Activated CD8-positive, alpha-beta T cell treated with anti-CD3 and anti-CD28 coated beads, Interleukin-2, amount 10 ng/mL, durations not matched to agents 7 days and 5 days (primary cell): ENCODE measurements around the gene CHST11. TPM values are rescaled to one million over a fixed set of nuclear protein-coding genes. Genes with fewer than 3 reads are reported as not detected.

ENCODE experiments used
- ATAC-seq: fragments of 150-1000 bp; cut with Tn5 transposase; one replicate; pipeline ENCODE4 v1.10.0; 2021; ENCODE audit warnings: moderate library complexity
- CTCF ChIA-PET: fragments of 350-600 bp; sonication (Branson Sonifier 250); formaldehyde crosslinking; loops from one replicate; lab custom pipeline; 2021; ENCODE audit warnings: antibody characterized with exemption; lab: Charles Lee
- POLR2A ChIA-PET: fragments of 350-600 bp; sonication (Branson Sonifier 250); formaldehyde crosslinking; loops from one replicate; lab custom pipeline; 2021; ENCODE audit warnings: antibody characterized with exemption; lab: Charles Lee
- DNase-seq: peaks from one replicate; pipeline ENCODE4 v3.0.0-alpha.2; 2020
- H3K27ac Mint-ChIP-seq: one replicate; pipeline ENCODE4 v1.8.0; 2021; ENCODE audit warnings: mild to moderate bottlenecking, mixed read lengths
- H3K27me3 Mint-ChIP-seq: one replicate; pipeline ENCODE4 v1.8.0; 2021; ENCODE audit warnings: low read depth, mixed read lengths
- H3K36me3 Mint-ChIP-seq: one replicate; pipeline ENCODE4 v1.8.0; 2021; ENCODE audit warnings: low read depth, mixed read lengths
- H3K4me1 Mint-ChIP-seq: one replicate; pipeline ENCODE4 v1.8.0; 2021; ENCODE audit warnings: low read depth, mixed read lengths
- H3K4me3 Mint-ChIP-seq: one replicate; pipeline ENCODE4 v1.8.0; 2021; ENCODE audit warnings: mild to moderate bottlenecking, mixed read lengths
- H3K9me3 Mint-ChIP-seq: one replicate; pipeline ENCODE4 v1.8.0; 2022; ENCODE audit warnings: mixed read lengths; ENCODE audit not compliant: insufficient read depth
- total RNA-seq, 2 experiments: library from RNA; stranded (reverse); gene quantifications; one replicate each; pipeline ENCODE4 v1.2.3, GENCODE V29; 2021

Gene CHST11
- total RNA-seq, 2 experiments from 2014 or later: 82.1 to 85.2 TPM

DNA sequence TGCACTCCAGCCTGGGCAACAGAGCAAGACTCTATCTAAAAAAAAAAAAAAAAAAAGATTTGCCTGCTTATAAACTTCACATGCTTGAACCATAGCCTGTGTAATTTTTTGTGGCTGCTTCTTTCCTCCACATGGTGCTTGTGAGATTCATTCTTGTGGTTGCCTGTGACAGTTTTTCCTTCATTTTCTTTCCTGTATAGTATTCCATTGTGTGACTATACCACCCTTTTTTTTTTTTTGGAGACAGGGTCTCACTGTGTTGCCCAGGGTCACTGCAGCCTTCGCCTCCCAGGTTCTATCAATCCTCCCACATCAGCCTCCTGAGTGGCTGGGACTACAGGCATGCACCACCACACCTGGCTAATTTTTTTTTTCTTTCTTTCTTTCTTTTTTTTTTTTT, 22.6 kb upstream of the CHST11 start:
- no peak overlapping the region for H3K27ac Mint-ChIP-seq
- H3K36me3 Mint-ChIP-seq: no peaks in the 10 kb centered on the region
- H3K4me1 Mint-ChIP-seq: peaks cover 5% of the 10 kb centered on the region
- peaks cover 20% of the 10 kb centered on the region for H3K27me3 Mint-ChIP-seq
- ATAC-seq (no peak), DNase-seq (no peak)
- ChIA-PET CTCF (no interaction called here), POLR2A (interaction anchor here (0.5 kb wide), 1 partner anchor 108 kb away, joined by 3 read pairs; no protein-coding TSS in a partner anchor)
- H3K4me3 Mint-ChIP-seq: no peak overlapping the region
- H3K9me3 Mint-ChIP-seq: no peaks in the 10 kb centered on the region

DNA sequence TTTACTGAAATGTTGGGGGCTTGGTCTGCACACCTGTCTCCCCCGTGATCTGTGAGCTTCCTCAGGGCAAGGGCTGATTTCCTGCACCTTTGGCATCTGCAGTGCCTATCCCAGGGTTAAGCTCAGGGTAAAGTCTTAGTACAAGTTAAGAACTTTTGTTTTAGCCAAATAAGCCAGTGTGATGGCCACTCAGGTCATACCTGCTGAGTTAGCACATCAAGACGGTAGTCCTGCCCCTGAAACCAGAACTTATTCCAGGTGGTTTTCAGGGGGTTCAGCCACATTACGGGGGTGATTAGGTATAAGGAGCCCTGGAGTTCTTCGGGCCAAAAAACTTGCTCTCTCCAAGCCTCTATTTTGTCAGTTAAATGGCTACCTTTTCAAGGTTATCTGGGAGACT, 21.6 kb upstream of the CHST11 start:
- H3K4me1 Mint-ChIP-seq: peaks cover 5% of the 10 kb centered on the region
- ATAC-seq (no peak), DNase-seq (no peak)
- H3K36me3 Mint-ChIP-seq: no peaks in the 10 kb centered on the region
- H3K9me3 Mint-ChIP-seq: no peaks in the 10 kb centered on the region
- no peak overlapping the region for H3K4me3 Mint-ChIP-seq
- CTCF ChIA-PET: interaction anchor here (1.9 kb wide), 1 partner anchor 14 kb away, joined by 7 read pairs; no protein-coding TSS in a partner anchor
- POLR2A ChIA-PET: no interaction called here
- no peak overlapping the region for H3K27ac Mint-ChIP-seq
- peaks cover 20% of the 10 kb centered on the region for H3K27me3 Mint-ChIP-seq

DNA sequence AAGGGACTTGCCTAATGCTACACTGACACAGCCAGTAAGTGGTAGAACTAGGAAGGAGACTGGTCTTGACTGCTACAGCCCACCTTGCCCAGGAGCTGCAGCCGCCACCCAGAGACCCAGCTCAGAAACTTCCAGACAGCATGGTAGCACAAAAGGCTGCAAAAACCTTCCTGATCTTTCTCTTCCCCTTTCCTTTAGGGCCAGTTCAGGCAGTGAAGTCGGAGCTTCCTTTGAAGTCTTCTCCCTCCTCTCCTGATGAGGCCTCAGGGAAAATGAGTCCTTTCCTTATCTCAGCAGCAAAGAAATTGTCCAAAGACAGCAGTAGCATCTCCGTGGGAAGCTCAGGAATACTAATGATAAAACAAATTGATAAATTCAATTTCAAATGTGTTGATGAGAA, 21.0 kb upstream of the CHST11 start:
- ChIA-PET POLR2A (no interaction called here), CTCF (interaction anchor here (0.8 to 1.9 kb wide), 3 partner anchors 15 to 54 kb away, joined by 3 to 7 read pairs (median 3); partner anchors contain the start of gene CHST11)
- Mint-ChIP-seq H3K27ac (no peak overlapping the region), H3K4me1 (peaks cover 5% of the 10 kb centered on the region), H3K4me3 (no peak overlapping the region), H3K36me3 (no peaks in the 10 kb centered on the region), H3K9me3 (no peaks in the 10 kb centered on the region), H3K27me3 (peaks cover 20% of the 10 kb centered on the region)
- no peak for DNase-seq
- no peak for ATAC-seq

DNA sequence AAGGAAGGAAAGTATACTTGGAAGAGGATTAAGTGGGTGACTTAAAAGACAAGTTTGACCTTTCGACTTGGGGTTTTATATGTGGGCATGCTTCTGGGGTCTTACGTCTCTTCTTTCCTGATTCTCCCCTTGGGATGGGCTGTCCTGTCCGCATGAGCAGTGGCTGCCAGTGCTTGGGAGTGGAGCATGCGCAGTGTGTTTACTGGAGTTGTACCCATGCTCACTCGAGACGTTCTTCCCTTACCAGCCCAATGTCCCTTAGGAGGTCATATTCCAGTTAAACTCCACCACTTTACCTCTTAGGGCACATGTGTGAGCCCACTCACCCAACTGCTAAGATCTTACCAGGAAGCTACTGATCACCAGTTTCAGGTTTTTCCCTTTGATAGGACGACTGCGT, 20.0 kb upstream of the CHST11 start:
- Mint-ChIP-seq H3K36me3 (no peaks in the 10 kb centered on the region), H3K4me3 (no peak overlapping the region), H3K27me3 (peaks cover 17% of the 10 kb centered on the region), H3K27ac (no peak overlapping the region), H3K4me1 (peaks cover 5% of the 10 kb centered on the region), H3K9me3 (no peaks in the 10 kb centered on the region)
- ATAC-seq (no peak), DNase-seq (no peak)
- CTCF ChIA-PET: interaction anchor here (1.8 to 1.9 kb wide), 2 partner anchors 16 to 55 kb away, joined by 4 to 7 read pairs; no protein-coding TSS in a partner anchor
- POLR2A ChIA-PET: no interaction called here

DNA sequence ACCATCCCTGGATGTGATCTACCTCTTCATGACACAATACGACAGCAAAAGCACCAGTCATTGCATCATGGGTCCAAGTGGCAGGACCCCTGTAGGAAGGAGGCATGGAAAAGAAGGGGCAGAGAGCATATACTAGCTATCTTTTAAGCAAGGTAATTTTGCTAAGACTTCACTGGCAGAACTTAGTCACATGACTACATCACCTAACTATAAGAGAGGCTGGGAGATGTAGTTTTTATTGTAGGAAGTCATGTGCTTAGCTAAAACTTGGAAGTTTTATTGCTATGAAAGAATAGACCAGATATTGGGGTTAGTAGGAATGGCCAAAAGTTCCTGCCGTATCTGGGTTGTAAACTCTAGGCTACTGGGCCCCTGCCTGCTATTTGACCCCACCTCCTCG, 18.6 kb upstream of the CHST11 start:
- DNase-seq (no peak), ATAC-seq (no peak)
- Mint-ChIP-seq H3K4me1 (peaks cover 11% of the 10 kb centered on the region), H3K4me3 (no peak overlapping the region), H3K27me3 (peaks cover 15% of the 10 kb centered on the region), H3K9me3 (no peaks in the 10 kb centered on the region), H3K36me3 (no peaks in the 10 kb centered on the region), H3K27ac (no peak overlapping the region)
- CTCF ChIA-PET: interaction anchor here (1.0 to 1.8 kb wide), 2 partner anchors 56 to 131 kb away, joined by 3 to 4 read pairs; no protein-coding TSS in a partner anchor
- POLR2A ChIA-PET: interaction anchor here (1.4 kb wide), 1 partner anchor 10 kb away, joined by 3 read pairs; no protein-coding TSS in a partner anchor

DNA sequence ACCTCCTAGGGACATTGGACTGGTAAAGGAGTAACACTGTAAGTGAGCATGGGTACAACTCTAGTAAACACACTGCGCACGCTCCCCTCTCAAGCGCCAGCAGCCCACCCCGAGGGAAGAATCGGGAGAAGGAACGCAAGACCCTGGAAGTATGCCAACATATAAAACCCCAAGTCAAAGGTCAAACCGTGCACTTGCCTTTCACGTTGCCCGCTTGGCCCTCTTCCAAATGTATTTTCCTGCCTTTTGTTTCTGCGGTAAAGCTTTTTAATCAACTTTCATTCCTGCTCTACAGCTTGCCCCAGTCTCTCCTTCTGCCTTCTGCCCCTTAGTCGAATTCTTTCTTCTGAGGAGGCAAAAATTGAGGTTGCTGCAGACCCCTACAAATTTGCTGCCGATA, 17.6 kb upstream of the CHST11 start:
- Mint-ChIP-seq H3K36me3 (no peaks in the 10 kb centered on the region), H3K27ac (no peak overlapping the region), H3K9me3 (no peaks in the 10 kb centered on the region), H3K4me1 (peaks cover 14% of the 10 kb centered on the region), H3K4me3 (no peak overlapping the region), H3K27me3 (peaks cover 15% of the 10 kb centered on the region)
- ATAC-seq (no peak), DNase-seq (no peak)
- CTCF ChIA-PET: no interaction called here
- POLR2A ChIA-PET: no interaction called here

DNA sequence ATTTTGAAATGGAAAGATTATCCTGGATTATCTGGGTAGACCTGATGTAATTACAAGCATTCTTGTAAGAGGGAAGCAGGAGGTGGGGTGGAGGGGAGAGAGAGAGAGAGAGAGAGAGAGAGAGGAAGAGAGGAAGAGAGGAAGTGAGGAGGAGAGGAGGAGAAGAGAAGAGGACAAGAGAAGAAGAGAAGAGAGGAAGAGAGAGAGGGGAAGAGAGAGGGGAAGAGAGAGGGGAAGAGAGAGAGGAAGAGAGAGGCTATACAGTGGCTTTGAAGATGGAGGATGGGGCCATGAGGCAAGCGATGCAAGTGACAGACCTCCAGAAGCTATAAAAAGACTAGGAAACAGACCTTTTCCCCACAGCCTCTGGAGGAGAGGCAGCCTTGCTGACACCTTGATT, 13.7 kb upstream of the CHST11 start:
- ATAC-seq: no peak
- ChIA-PET CTCF (interaction anchor here (1.4 kb wide), 1 partner anchor 15 kb away, joined by 4 read pairs; no protein-coding TSS in a partner anchor), POLR2A (no interaction called here)
- H3K9me3 Mint-ChIP-seq: no peaks in the 10 kb centered on the region
- no peak for DNase-seq
- no peak overlapping the region for H3K4me3 Mint-ChIP-seq
- no peaks in the 10 kb centered on the region for H3K36me3 Mint-ChIP-seq
- peaks cover 9% of the 10 kb centered on the region for H3K4me1 Mint-ChIP-seq
- H3K27ac Mint-ChIP-seq: no peak overlapping the region
- peaks cover 3% of the 10 kb centered on the region for H3K27me3 Mint-ChIP-seq

DNA sequence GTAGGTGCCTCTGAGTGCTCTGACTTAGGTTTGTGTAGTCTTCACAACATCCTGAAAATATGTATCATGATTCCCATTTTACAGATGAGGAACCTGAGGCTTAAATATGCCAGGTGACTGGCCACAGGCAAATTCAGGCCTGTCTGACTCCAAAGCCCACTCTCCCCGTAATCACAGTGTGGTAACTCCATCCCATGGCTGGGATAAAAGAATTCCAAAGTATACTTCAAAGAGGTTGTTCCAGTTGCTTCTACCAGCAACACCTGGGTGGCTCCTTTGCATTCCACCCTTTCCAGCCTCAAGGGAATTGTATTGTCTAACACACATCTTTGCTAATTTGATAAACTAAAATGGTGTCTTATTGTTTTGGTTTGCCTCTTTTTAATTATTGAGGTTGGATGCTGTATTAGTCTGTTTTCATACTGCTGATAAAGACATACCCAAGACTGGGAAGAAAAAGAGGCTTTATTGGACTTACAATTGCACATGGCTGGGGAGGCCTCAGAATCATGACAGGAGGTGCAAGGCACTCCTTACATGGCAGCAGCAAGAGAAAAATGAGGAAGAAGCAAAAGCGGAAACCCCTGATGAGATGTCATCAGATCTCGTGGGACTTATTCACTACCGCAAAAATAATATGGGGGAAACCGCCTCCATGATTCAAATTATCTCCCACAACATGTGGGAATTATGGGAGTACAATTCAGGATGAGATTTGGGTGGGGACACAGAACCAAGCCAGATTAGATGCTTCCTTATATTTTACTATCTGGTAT, 9.9 kb upstream of the CHST11 start:
- POLR2A ChIA-PET: no interaction called here
- ATAC-seq (no peak), DNase-seq (no peak)
- no peaks in the 10 kb centered on the region for H3K9me3 Mint-ChIP-seq
- H3K4me1 Mint-ChIP-seq: peaks cover 9% of the 10 kb centered on the region
- H3K4me3 Mint-ChIP-seq: no peak overlapping the region
- no peak overlapping the region for H3K27ac Mint-ChIP-seq
- CTCF ChIA-PET: interaction anchor here (1.1 kb wide), 1 partner anchor 65 kb away, joined by 3 read pairs; no protein-coding TSS in a partner anchor
- peaks cover 4% of the 10 kb centered on the region for H3K27me3 Mint-ChIP-seq
- H3K36me3 Mint-ChIP-seq: peaks cover 4% of the 10 kb centered on the region

DNA sequence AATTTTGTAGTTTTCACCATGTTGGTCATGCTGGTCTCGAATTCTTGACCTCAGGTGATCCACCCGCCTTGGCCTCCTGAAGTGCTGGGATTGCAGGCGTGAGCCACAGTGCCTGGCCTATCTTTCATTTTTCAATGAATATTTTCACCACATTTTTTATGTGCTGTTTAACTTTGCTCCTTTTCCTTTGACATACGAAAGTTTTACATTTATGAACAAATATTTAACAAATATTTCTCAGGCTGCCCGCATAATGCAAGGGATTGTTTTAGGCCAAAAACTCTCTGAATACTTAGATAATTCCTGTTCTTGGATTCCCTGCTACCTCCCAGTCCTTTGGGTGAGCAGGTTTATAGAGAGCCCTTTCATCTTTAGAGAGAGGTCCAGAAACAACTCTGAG, 8.7 kb upstream of the CHST11 start:
- ChIA-PET CTCF (no interaction called here), POLR2A (interaction anchor here (1.1 kb wide), 1 partner anchor 10 kb away, joined by 3 read pairs; no protein-coding TSS in a partner anchor)
- peaks cover 4% of the 10 kb centered on the region for H3K27me3 Mint-ChIP-seq
- no peak for ATAC-seq
- no peaks in the 10 kb centered on the region for H3K9me3 Mint-ChIP-seq
- no peak for DNase-seq
- no peak overlapping the region for H3K27ac Mint-ChIP-seq
- H3K4me1 Mint-ChIP-seq: peaks cover 4% of the 10 kb centered on the region
- no peak overlapping the region for H3K4me3 Mint-ChIP-seq
- H3K36me3 Mint-ChIP-seq: peaks cover 4% of the 10 kb centered on the region

DNA sequence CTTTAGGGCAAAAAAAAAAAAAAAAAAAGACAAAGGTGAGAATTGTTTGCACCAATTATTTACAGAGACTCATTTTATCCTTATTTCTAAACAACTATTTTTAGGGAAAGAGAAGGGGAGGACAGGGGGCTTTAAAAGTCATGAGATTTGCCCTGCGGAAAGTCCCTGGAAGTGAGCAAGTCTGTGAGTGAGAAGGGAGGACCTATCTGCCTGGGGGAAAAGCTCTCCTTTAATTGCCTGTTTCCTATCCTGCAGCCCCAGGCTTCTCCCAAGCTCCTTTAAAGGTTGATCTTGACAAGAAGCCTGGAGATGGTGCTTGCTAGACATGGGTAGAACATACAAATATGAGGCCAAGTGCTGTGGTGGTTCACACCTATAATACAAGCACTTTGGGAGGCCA, 8.3 kb upstream of the CHST11 start:
- Mint-ChIP-seq H3K27me3 (peaks cover 5% of the 10 kb centered on the region), H3K27ac (no peak overlapping the region), H3K4me1 (peaks cover under 1% of the 10 kb centered on the region), H3K9me3 (no peaks in the 10 kb centered on the region), H3K4me3 (no peak overlapping the region), H3K36me3 (peaks cover 4% of the 10 kb centered on the region)
- POLR2A ChIA-PET: interaction anchor here (1.1 kb wide), 1 partner anchor 10 kb away, joined by 3 read pairs; no protein-coding TSS in a partner anchor
- CTCF ChIA-PET: no interaction called here
- no peak for DNase-seq
- no peak for ATAC-seq

DNA sequence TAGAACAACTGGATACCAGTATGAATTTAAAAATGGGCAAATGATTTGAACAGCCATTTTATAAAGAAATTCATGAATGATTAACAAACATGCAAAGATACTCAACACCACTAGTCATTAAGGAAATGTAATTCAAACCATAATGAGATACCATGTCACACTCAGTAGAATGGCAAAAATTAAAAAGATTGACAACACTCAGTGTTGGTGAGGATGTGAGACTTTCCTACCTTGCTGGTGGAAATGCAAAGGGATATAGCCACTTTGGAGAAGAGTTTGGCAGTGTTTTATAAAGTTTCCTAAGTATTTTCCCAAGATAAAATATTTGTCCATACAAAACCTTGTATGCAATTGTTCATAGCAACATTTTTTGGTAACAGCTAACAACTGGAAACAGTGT, 6.0 kb upstream of the CHST11 start:
- H3K27ac Mint-ChIP-seq: no peak overlapping the region
- H3K4me3 Mint-ChIP-seq: no peak overlapping the region
- peaks cover 3% of the 10 kb centered on the region for H3K27me3 Mint-ChIP-seq
- ChIA-PET POLR2A (no interaction called here), CTCF (interaction anchor here (1.3 kb wide), 1 partner anchor 69 kb away, joined by 8 read pairs; no protein-coding TSS in a partner anchor)
- H3K36me3 Mint-ChIP-seq: peaks cover 4% of the 10 kb centered on the region
- ATAC-seq (no peak), DNase-seq (no peak)
- no peaks in the 10 kb centered on the region for H3K9me3 Mint-ChIP-seq
- H3K4me1 Mint-ChIP-seq: peaks cover 10% of the 10 kb centered on the region

DNA sequence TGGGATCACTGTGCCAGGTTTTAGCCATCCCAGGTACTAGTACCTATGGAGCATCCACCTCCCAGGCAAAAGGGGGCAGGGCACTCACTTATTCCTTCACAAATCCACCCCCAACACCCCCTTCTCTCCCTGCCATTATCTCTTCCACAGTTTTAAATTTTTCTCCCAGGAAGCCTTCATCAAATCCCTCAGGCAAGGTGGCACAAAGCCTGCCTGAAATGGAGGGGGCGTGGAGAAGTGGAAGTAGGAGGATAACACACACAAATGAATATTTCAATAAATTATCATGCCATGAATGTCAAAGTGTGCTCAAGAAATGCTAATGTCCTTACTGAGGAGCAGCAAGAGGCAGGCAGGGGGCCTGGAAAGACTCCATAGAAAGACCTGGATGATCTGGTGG, 4.7 kb upstream of the CHST11 start:
- Mint-ChIP-seq H3K9me3 (no peaks in the 10 kb centered on the region), H3K4me3 (no peak overlapping the region), H3K4me1 (peaks cover 19% of the 10 kb centered on the region), H3K36me3 (peaks cover 6% of the 10 kb centered on the region), H3K27me3 (peaks cover 3% of the 10 kb centered on the region), H3K27ac (no peak overlapping the region)
- ChIA-PET CTCF (interaction anchor here (1.3 kb wide), 1 partner anchor 70 kb away, joined by 8 read pairs; no protein-coding TSS in a partner anchor), POLR2A (no interaction called here)
- no peak for ATAC-seq
- no peak for DNase-seq
